Stimulated activated CD8-positive, alpha-beta memory T cell treated with anti-CD3 and anti-CD28 coated beads, Interleukin-15, amount 100 ng/mL, for 4 hours (primary cell): ENCODE results near the gene ANGEL1.

Experiments
- DNase-seq, 2 donors: peaks; one replicate each; pipeline ENCODE4 v3.0.0-alpha.2; 2020; ENCODE audit warnings: low read depth in 2 of 2

The ANGEL1 gene

GRCh38 chr14:76814726-76815645, 2.3 kb upstream of the ANGEL1 start:
- DNase-seq = no peak

- no peak for DNase-seq
Measured at GRCh38 chr14:76812093-76812421, 625 bp downstream of the ANGEL1 start.

GRCh38 chr14:76811561-76811960, 1.1 kb downstream of the ANGEL1 start:
- DNase-seq = no peak

- no peak for DNase-seq
Measured at GRCh38 chr14:76810953-76811400, 1.7 kb downstream of the ANGEL1 start.

GRCh38 chr14:76810525-76810924, 2.2 kb downstream of the ANGEL1 start:
- no peak for DNase-seq

- DNase-seq = no peak
Measured at GRCh38 chr14:76808990-76809389, 3.7 kb downstream of the ANGEL1 start.

- DNase-seq = no peak
Measured at GRCh38 chr14:76808011-76808410, 4.7 kb downstream of the ANGEL1 start.

GRCh38 chr14:76806446-76806845, 6.2 kb downstream of the ANGEL1 start:
- no peak for DNase-seq

GRCh38 chr14:76793956-76794355, 18.7 kb downstream of the ANGEL1 start:
- DNase-seq = no peak

GRCh38 chr14:76793324-76793723, 19.4 kb downstream of the ANGEL1 start:
- no peak for DNase-seq

- no peak for DNase-seq
Measured at GRCh38 chr14:76792422-76792821, 20.3 kb downstream of the ANGEL1 start.

GRCh38 chr14:76786601-76787000, 26.1 kb downstream of the ANGEL1 start:
- no peak for DNase-seq

- no peak for DNase-seq
Measured at GRCh38 chr14:76784881-76785280, 27.8 kb downstream of the ANGEL1 start.

GRCh38 chr14:76784266-76784874, 28.3 kb downstream of the ANGEL1 start:
- DNase-seq = no peak

- DNase-seq = no peak
Measured at GRCh38 chr14:76782885-76783566, 29.7 kb downstream of the ANGEL1 start.

GRCh38 chr14:76782115-76782884, 30.4 kb downstream of the ANGEL1 start:
- no peak for DNase-seq

- no peak for DNase-seq
Measured at GRCh38 chr14:76781648-76782051, 31.0 kb downstream of the ANGEL1 start.

- DNase-seq = no peak
Measured at GRCh38 chr14:76780875-76781647, 31.6 kb downstream of the ANGEL1 start.

GRCh38 chr14:76780360-76780759, 32.3 kb downstream of the ANGEL1 start:
- DNase-seq = no peak

- no peak for DNase-seq
Measured at GRCh38 chr14:76780058-76780345, 32.7 kb downstream of the ANGEL1 start.
